GM12875 (cell line): ENCODE data around the gene TAF4B.

Experiments used
- H3K4me3 ChIP-seq: one replicate; pipeline ENCODE4 v1.5.1; 2011; ENCODE audit warnings: low read depth, low read length, control low read depth
- CTCF ChIP-seq: IDR thresholded peaks from 2 replicates; pipeline ENCODE4 v1.5.1; 2011; ENCODE audit warnings: low read depth, mild to moderate bottlenecking, control low read depth, inconsistent platforms, low read length, moderate library complexity, borderline replicate concordance; ENCODE audit not compliant: insufficient read depth

TAF4B gene

GRCh38 chr18:26215247-26215970 lies 10.8 kb upstream of the TAF4B start:
- no peak for TF ChIP-seq CTCF
- H3K4me3 ChIP-seq = peak overlapping the region; percentile 35

DNA sequence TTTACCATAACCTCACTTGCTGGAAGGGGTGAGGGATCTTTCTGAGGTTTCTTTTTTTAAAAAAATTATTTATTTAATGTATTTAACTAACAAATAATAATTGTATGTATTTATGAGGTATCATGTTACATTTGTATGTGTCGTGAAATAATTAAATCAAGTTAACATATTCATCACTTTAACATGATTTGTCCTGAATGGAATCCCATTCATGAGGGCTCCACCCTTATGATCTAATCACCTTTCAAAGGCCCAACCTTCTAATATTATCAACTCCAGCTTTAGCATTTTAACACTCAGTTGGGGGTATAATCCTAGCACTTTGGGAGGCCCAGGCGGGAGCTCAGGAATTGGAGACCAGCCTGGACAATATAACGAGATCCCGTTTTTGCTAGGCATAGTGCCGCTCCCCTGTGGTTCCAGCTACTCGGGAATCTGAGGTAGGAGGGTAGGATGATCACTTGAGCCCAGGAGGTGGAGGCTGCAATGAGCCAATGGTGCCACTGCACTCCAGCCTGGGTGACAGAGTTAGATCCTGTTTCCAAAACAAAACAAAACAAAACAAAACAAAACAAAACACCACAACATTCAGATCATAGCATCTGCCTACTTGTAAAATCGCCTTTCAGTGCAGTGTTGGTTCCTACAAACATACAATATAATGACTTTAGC lies 1.1 kb upstream of the TAF4B start:
- no peak overlapping the region for H3K4me3 ChIP-seq
- TF ChIP-seq CTCF = no peak

GRCh38 chr18:26225915-26226228 lies 373 bp upstream of the TAF4B start:
- no peak for TF ChIP-seq CTCF
- peak overlapping the region; percentile 100 for H3K4me3 ChIP-seq

GRCh38 chr18:26227051-26227670 lies 916 bp downstream of the TAF4B start:
- no peak for TF ChIP-seq CTCF
- H3K4me3 ChIP-seq = peak overlapping the region; percentile 100

- no peak overlapping the region for H3K4me3 ChIP-seq
- no peak for TF ChIP-seq CTCF
These were observed 2.5 kb downstream of the TAF4B start for GRCh38 chr18:26228562-26229260.

GRCh38 chr18:26230497-26230896 lies 4.3 kb downstream of the TAF4B start:
- no peak overlapping the region for H3K4me3 ChIP-seq
- no peak for TF ChIP-seq CTCF
